HCT116 (cell line): ENCODE results near the gene KLHL10. TPM values are rescaled to one million over a fixed set of nuclear protein-coding genes. Genes with fewer than 3 reads are reported as not detected.
A peak's percentile ranks its signal among the peaks of the same experiment; 100 is the strongest.

Source experiments
- ATAC-seq: fragments of 200-7000 bp; cut with Tn5 transposase; 2 replicates; pipeline ENCODE4 v1.9.1; 2020; ENCODE audit warnings: mild to moderate bottlenecking, moderate library complexity
- Bru-seq: library from RNA; stranded (reverse); fragments of 400-500 nt; gene quantifications from one replicate; lab custom pipeline; 2021; lab: Mats Ljungman, UMichigan
- BruChase-seq, 2 experiments: library from RNA; stranded (reverse); fragments of 400-500 nt; gene quantifications; one replicate each; lab custom pipeline; 2021; lab: Mats Ljungman, UMichigan
- BruUV-seq: library from RNA; stranded (reverse); fragments of 400-500 nt; replicated peaks from 2 replicates; lab custom pipeline; 2021; lab: Mats Ljungman, UMichigan
- CTCF ChIA-PET: fragments of 300-600 bp; sonication (Branson Sonifier 250); formaldehyde crosslinking; loops from one replicate; lab custom pipeline; 2021; ENCODE audit warnings: antibody characterized with exemption; lab: Charles Lee
- POLR2A ChIA-PET: fragments of 300-600, 350-600 bp; sonication (Branson Sonifier 250); formaldehyde crosslinking; loops from one replicate; lab custom pipeline; 2021; ENCODE audit warnings: antibody characterized with exemption; lab: Charles Lee
- RAD21 ChIA-PET, 2 experiments: fragments of 300-600 bp; sonication (Branson Sonifier 250); formaldehyde crosslinking; loops; one replicate each; lab custom pipeline; 2023; ENCODE audit warnings: low total read pairs in 2 of 2; ENCODE audit not compliant: uncharacterized antibody in 2 of 2, unreplicated experiment in 2 of 2, low non-redundant PET in 1 of 2; lab: Charles Lee
- DNase-seq: peaks from one replicate; pipeline ENCODE4 v3.0.0-alpha.2; 2010; ENCODE audit warnings: low read depth, low spot score
- H2AFZ ChIP-seq: fragments of 200-600 bp; shearing (Covaris generic), sonication (generic); 2 replicates; pipeline ENCODE4 v1.6.1; 2017; ENCODE audit warnings: low read depth, mixed run types, mixed read lengths, antibody characterized with exemption, low read length; ENCODE audit not compliant: poor library complexity, severe bottlenecking
- H3K27ac ChIP-seq: 2 replicates; pipeline ENCODE4 v1.5.1; 2012; ENCODE audit warnings: low read depth, low read length
- H3K27me3 ChIP-seq: fragments of 200-600 bp; sonication (generic); 2 replicates; pipeline ENCODE4 v1.6.1; 2016; ENCODE audit warnings: mixed run types, low read length, mixed read lengths; ENCODE audit not compliant: insufficient read depth
- H3K36me3 ChIP-seq, 2 experiments: fragments of 200-500 bp in 1 of 2; fragments of 200-600 bp in 1 of 2; sonication (Bioruptor generic) in 1 of 2; sonication (generic) in 1 of 2; 2 replicates each; pipeline versions ENCODE4 v1.5.1 to v1.6.1; 2014 to 2016; ENCODE audit warnings: low read length in 2 of 2, inconsistent platforms in 1 of 2, mixed read lengths in 1 of 2, mixed run types in 1 of 2; ENCODE audit not compliant: insufficient read depth in 2 of 2, control insufficient read depth in 1 of 2
- H3K4me1 ChIP-seq, 2 experiments: fragments of 200-600 bp in 1 of 2; sonication (generic) in 1 of 2; 2 replicates each; pipeline versions ENCODE4 v1.5.1 to v1.6.1; 2012 to 2017; ENCODE audit warnings: low read length in 2 of 2, inconsistent platforms in 1 of 2, mild to moderate bottlenecking in 1 of 2, mixed read lengths in 1 of 2, mixed run types in 1 of 2, moderate library complexity in 1 of 2; ENCODE audit not compliant: insufficient read depth in 2 of 2, control insufficient read depth in 1 of 2
- H3K4me2 ChIP-seq: fragments of 200-600 bp; sonication (generic); 2 replicates; pipeline ENCODE4 v1.6.1; 2017; ENCODE audit warnings: mixed run types, low read length, mixed read lengths
- H3K4me3 ChIP-seq, 2 experiments: fragments of 200-600 bp in 1 of 2; sonication (generic) in 1 of 2; replicated peaks in 1 of 2; 2 replicates each; pipeline ENCODE4 v1.5.1; 2011 to 2016; ENCODE audit warnings: low read length in 2 of 2, control low read depth in 1 of 2, low read depth in 1 of 2, mild to moderate bottlenecking in 1 of 2, mixed read lengths in 1 of 2, mixed run types in 1 of 2
- H3K79me2 ChIP-seq: fragments of 200-600 bp; sonication (generic); 2 replicates; pipeline ENCODE4 v1.6.1; 2017; ENCODE audit warnings: mild to moderate bottlenecking, mixed run types, low read length, moderate library complexity, mixed read lengths; ENCODE audit not compliant: insufficient read depth
- H3K9ac ChIP-seq: fragments of 200-600 bp; sonication (generic); 2 replicates; pipeline ENCODE4 v1.6.1; 2016; ENCODE audit warnings: low read length, mixed read lengths
- H3K9me2 ChIP-seq: fragments of 200-600 bp; sonication (generic), shearing (Covaris generic); 2 replicates; pipeline ENCODE4 v1.6.1; 2017; ENCODE audit warnings: mixed run types, mild to moderate bottlenecking, moderate library complexity; ENCODE audit not compliant: insufficient read depth
- H3K9me3 ChIP-seq, 2 experiments: fragments of 200-500 bp in 1 of 2; fragments of 200-600 bp in 1 of 2; sonication (Bioruptor generic) in 1 of 2; sonication (generic) in 1 of 2; 2 replicates each; pipeline ENCODE4 v1.6.1; 2014 to 2017; ENCODE audit warnings: low read length in 2 of 2, mixed read lengths in 2 of 2, inconsistent platforms in 1 of 2, low read depth in 1 of 2, mild to moderate bottlenecking in 1 of 2, mixed run types in 1 of 2, moderate library complexity in 1 of 2; ENCODE audit not compliant: control insufficient read depth in 1 of 2, insufficient read depth in 1 of 2
- H4K20me1 ChIP-seq: fragments of 200-600 bp; sonication (generic), shearing (Covaris generic); 2 replicates; pipeline ENCODE4 v1.6.1; 2017; ENCODE audit warnings: mixed run types, mild to moderate bottlenecking, moderate library complexity; ENCODE audit not compliant: insufficient read depth
- EZH2 ChIP-seq: fragments of 200-600 bp; sonication (generic); IDR thresholded peaks from 2 replicates; pipeline ENCODE4 v1.6.1; 2017; ENCODE audit warnings: antibody characterized with exemption, mixed run types
- EZH2phosphoT487 ChIP-seq: fragments of 200-600 bp; IDR thresholded peaks from 2 replicates; pipeline ENCODE4 v1.6.1; 2018; ENCODE audit warnings: antibody characterized with exemption, borderline replicate concordance
- POLR2A ChIP-seq: IDR thresholded peaks from 2 replicates; pipeline ENCODE4 v1.7.0; 2011; ENCODE audit warnings: borderline replicate concordance; ENCODE audit not compliant: insufficient read depth, insufficient read length; ENCODE audit errors: extremely low read depth
- SIN3A ChIP-seq: IDR thresholded peaks from 2 replicates; pipeline ENCODE4 v1.6.1; 2012; ENCODE audit warnings: low read depth
- SRF ChIP-seq: IDR thresholded peaks from 2 replicates; pipeline ENCODE4 v1.6.1; 2012; ENCODE audit warnings: low read depth
- YY1 ChIP-seq: IDR thresholded peaks from 2 replicates; pipeline ENCODE4 v1.6.1; 2011; ENCODE audit warnings: low read length, low read depth, moderate library complexity, mild to moderate bottlenecking; ENCODE audit not compliant: insufficient replicate concordance; ENCODE audit errors: extremely low read depth
- ZFX ChIP-seq: fragments of 450-650 bp; IDR thresholded peaks from 2 replicates; pipeline ENCODE4 v1.6.1; 2017
- ZNF274 ChIP-seq: fragments of 200-500 bp; sonication (Bioruptor generic); IDR thresholded peaks from 2 replicates; pipeline ENCODE4 v1.6.1; 2014; ENCODE audit warnings: mild to moderate bottlenecking, low read depth, low read length, inconsistent platforms
- intact Hi-C: fragments of 100-400 bp; cut with micrococcal nuclease; formaldehyde crosslinking; loops from 2 replicates; pipeline ENCODE4 v1.10.0; 2022
- long read RNA-seq: library from polyadenylated mRNA; unstranded; transcript quantifications from one replicate; pipeline ENCODE4 v2.0.0, GENCODE V29; 2021; ENCODE audit not compliant: unreplicated experiment
- polyA plus RNA-seq: library from polyadenylated mRNA; unstranded; fragments of >200 nt; gene quantifications from 2 replicates; pipeline ENCODE4 v1.2.1, GENCODE V29; 2012; ENCODE audit warnings: missing spikeins
- total RNA-seq: library from RNA; stranded (reverse); gene quantifications from one replicate; pipeline ENCODE4 v1.2.1, GENCODE V29; 2021; ENCODE audit not compliant: unreplicated experiment

Gene KLHL10
- total RNA-seq (not detected), Bru-seq, nascent RNA (percentile 7 among the genes with signal in this experiment), BruChase-seq, experiment 1, labeled RNA remaining after a 6-hour chase (percentile 12 among the genes with signal in this experiment), BruChase-seq, experiment 2, labeled RNA remaining after a 2-hour chase (percentile 7 among the genes with signal in this experiment)
- polyA plus RNA-seq, result 0.04 and 0.06 TPM in 2 replicates
- long read RNA-seq, partial matches to known transcripts, result 0 of 1 reads
- long read RNA-seq, other reads (novel, unspliced or antisense), result 1 of 1 reads

DNA sequence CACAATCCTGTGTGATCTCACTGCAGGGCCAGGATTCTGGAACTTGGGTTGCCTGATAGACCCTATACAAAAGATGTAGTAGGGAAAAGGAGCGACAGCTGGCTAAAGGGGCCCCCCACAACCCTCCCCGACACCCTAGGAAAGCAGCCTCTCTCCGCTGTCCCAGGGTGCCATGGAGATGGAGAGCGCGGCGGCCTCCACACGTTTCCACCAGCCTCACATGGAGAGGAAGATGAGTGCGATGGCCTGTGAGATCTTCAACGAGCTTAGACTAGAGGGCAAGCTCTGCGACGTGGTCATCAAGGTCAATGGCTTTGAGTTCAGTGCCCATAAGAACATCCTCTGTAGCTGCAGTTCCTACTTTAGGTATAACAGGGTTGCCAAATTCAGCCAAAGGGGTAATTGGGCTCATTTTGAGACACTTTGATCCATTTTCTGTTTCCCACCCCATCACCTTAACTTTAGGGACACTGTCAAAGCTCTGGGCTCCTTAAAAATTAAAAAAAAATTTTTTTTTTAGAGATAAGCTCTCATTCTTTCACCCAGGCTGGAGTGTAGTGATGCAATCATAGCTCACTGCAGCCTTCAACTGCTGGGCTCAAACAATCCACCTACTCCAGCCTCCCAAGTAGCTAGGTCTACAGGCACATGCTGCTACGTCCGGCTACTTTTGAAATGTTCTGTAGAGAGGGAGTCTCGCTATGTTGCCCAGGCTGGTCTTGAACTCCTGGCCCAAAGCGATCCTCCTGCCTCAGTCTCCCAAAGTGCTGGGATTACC is at the start of gene KLHL10:
Gene KLHL10 (plus strand): TSS at position 65 of the 778 bp plus-strand sequence. CDS start 108 bp downstream, at position 173.
- intact Hi-C loops, result no loop called here
- DNase-seq (no peak), ATAC-seq (no peak)
- peak within 1 kb of the TSS; percentile 81 for H3K4me2 ChIP-seq
- no peaks in the 10 kb centered on the region for H3K27me3 ChIP-seq
- H3K9ac ChIP-seq, result 0 out of 2 replicates have a peak within 1 kb of the TSS, but pooled peaks have one; percentile 21
- no peaks in the 10 kb centered on the region for H3K9me2 ChIP-seq
- H3K36me3 ChIP-seq, result peaks cover 4 to 5% of the 10 kb centered on the region in 2 experiments; a peak in 2 of 4 replicates
- TF ChIP-seq EZH2 (no peak), YY1 (no peak), EZH2phosphoT487 (no peak), SRF (no peak), POLR2A (no peak), ZFX (no peak), ZNF274 (no peak), SIN3A (no peak)
- TF ChIP-seq, all 23 proteins: peak for 0
- Histone ChIP-seq H3K27ac (no peak within 1 kb of the TSS), H4K20me1 (no peaks in the 10 kb centered on the region), H3K4me3 (no peak within 1 kb of the TSS), H3K4me1 (peaks cover 4 to 15% of the 10 kb centered on the region in 2 experiments; a peak in 3 of 4 replicates), H3K9me3 (no peaks in the 10 kb centered on the region), H2AFZ (peak within 1 kb of the TSS; percentile 76), H3K79me2 (peaks cover 22% of the 10 kb centered on the region)
- RAD21 ChIA-PET, result interaction anchor here in 1 of 2 experiments (0.6 to 0.7 kb wide), 2 partner anchors 51 to 681 kb away, joined by 3 to 4 read pairs; partner anchors contain the start of gene JUP
- BruUV-seq, result no TSS peak
- CTCF ChIA-PET, result no interaction called here
- POLR2A ChIA-PET, result no interaction called here
